NCI-H1417 (cell line): ENCODE measurements around the gene EFNA2.

Experiments
- DNase-seq, 3 experiments: peaks; one replicate each; lab custom pipeline; 2025; lab: John Stamatoyannopoulos, UW

EFNA2 gene

GRCh38 chr19:1249298-1249989 lies 36.2 kb upstream of the EFNA2 start:
- DNase-seq = peak; percentile 98

- no peak for DNase-seq
Measured at GRCh38 chr19:1249990-1250436, 35.7 kb upstream of the EFNA2 start.

GRCh38 chr19:1250437-1251260 lies 35.0 kb upstream of the EFNA2 start:
- peak; percentile 57 to 96 (median 94) for DNase-seq

GRCh38 chr19:1251330-1252220 lies 34.1 kb upstream of the EFNA2 start:
- DNase-seq = peak in 2 of 3 experiments; percentile 78 to 79

- peak in 2 of 3 experiments; percentile 73 to 81 for DNase-seq
Measured at GRCh38 chr19:1252221-1252820, 33.4 kb upstream of the EFNA2 start.

GRCh38 chr19:1252821-1253513 lies 32.7 kb upstream of the EFNA2 start:
- peak in 2 of 3 experiments; percentile 83 to 89 for DNase-seq

- DNase-seq = no peak
Measured at GRCh38 chr19:1253514-1254080, 32.1 kb upstream of the EFNA2 start.

- no peak for DNase-seq
Measured at GRCh38 chr19:1254081-1254527, 31.6 kb upstream of the EFNA2 start.

- no peak for DNase-seq
Measured at GRCh38 chr19:1254530-1255185, 31.0 kb upstream of the EFNA2 start.

GRCh38 chr19:1255186-1256161 lies 30.2 kb upstream of the EFNA2 start:
- DNase-seq = no peak

- DNase-seq = no peak
Measured at GRCh38 chr19:1256646-1257474, 28.8 kb upstream of the EFNA2 start.

GRCh38 chr19:1257475-1258162 lies 28.1 kb upstream of the EFNA2 start:
- DNase-seq = no peak

GRCh38 chr19:1258163-1258492 lies 27.5 kb upstream of the EFNA2 start:
- DNase-seq = no peak

GRCh38 chr19:1258707-1259205 lies 26.9 kb upstream of the EFNA2 start:
- DNase-seq = no peak

GRCh38 chr19:1259206-1259875 lies 26.3 kb upstream of the EFNA2 start:
- DNase-seq = peak in 2 of 3 experiments; percentile 79 to 82

- peak in 2 of 3 experiments; percentile 63 to 72 for DNase-seq
Measured at GRCh38 chr19:1259876-1260748, 25.6 kb upstream of the EFNA2 start.
